HCT116 (cell line): ENCODE results near the gene HRH3. TPM values are rescaled to one million over a fixed set of nuclear protein-coding genes. Genes with fewer than 3 reads are reported as not detected.

Experiments
- ATAC-seq: fragments of 200-7000 bp; cut with Tn5 transposase; 2 replicates; pipeline ENCODE4 v1.9.1; 2020; ENCODE audit warnings: mild to moderate bottlenecking, moderate library complexity
- BruUV-seq: library from RNA; stranded (reverse); fragments of 400-500 nt; replicated peaks from 2 replicates; lab custom pipeline; 2021; lab: Mats Ljungman, UMichigan
- CTCF ChIA-PET: fragments of 300-600 bp; sonication (Branson Sonifier 250); formaldehyde crosslinking; loops from one replicate; lab custom pipeline; 2021; ENCODE audit warnings: antibody characterized with exemption; lab: Charles Lee
- POLR2A ChIA-PET: fragments of 300-600, 350-600 bp; sonication (Branson Sonifier 250); formaldehyde crosslinking; loops from one replicate; lab custom pipeline; 2021; ENCODE audit warnings: antibody characterized with exemption; lab: Charles Lee
- RAD21 ChIA-PET, 2 experiments: fragments of 300-600 bp; sonication (Branson Sonifier 250); formaldehyde crosslinking; loops; one replicate each; lab custom pipeline; 2023; ENCODE audit warnings: low total read pairs in 2 of 2; ENCODE audit not compliant: uncharacterized antibody in 2 of 2, unreplicated experiment in 2 of 2, low non-redundant PET in 1 of 2; lab: Charles Lee
- DNase-seq: peaks from one replicate; pipeline ENCODE4 v3.0.0-alpha.2; 2010; ENCODE audit warnings: low read depth, low spot score
- H2AFZ ChIP-seq: fragments of 200-600 bp; shearing (Covaris generic), sonication (generic); 2 replicates; pipeline ENCODE4 v1.6.1; 2017; ENCODE audit warnings: low read depth, mixed run types, mixed read lengths, antibody characterized with exemption, low read length; ENCODE audit not compliant: poor library complexity, severe bottlenecking
- H3K27ac ChIP-seq: 2 replicates; pipeline ENCODE4 v1.5.1; 2012; ENCODE audit warnings: low read depth, low read length
- H3K27me3 ChIP-seq: fragments of 200-600 bp; sonication (generic); 2 replicates; pipeline ENCODE4 v1.6.1; 2016; ENCODE audit warnings: mixed run types, low read length, mixed read lengths; ENCODE audit not compliant: insufficient read depth
- H3K36me3 ChIP-seq, 2 experiments: fragments of 200-500 bp in 1 of 2; fragments of 200-600 bp in 1 of 2; sonication (Bioruptor generic) in 1 of 2; sonication (generic) in 1 of 2; 2 replicates each; pipeline versions ENCODE4 v1.5.1 to v1.6.1; 2014 to 2016; ENCODE audit warnings: low read length in 2 of 2, inconsistent platforms in 1 of 2, mixed read lengths in 1 of 2, mixed run types in 1 of 2; ENCODE audit not compliant: insufficient read depth in 2 of 2, control insufficient read depth in 1 of 2
- H3K4me1 ChIP-seq, 2 experiments: fragments of 200-600 bp in 1 of 2; sonication (generic) in 1 of 2; 2 replicates each; pipeline versions ENCODE4 v1.5.1 to v1.6.1; 2012 to 2017; ENCODE audit warnings: low read length in 2 of 2, inconsistent platforms in 1 of 2, mild to moderate bottlenecking in 1 of 2, mixed read lengths in 1 of 2, mixed run types in 1 of 2, moderate library complexity in 1 of 2; ENCODE audit not compliant: insufficient read depth in 2 of 2, control insufficient read depth in 1 of 2
- H3K4me2 ChIP-seq: fragments of 200-600 bp; sonication (generic); 2 replicates; pipeline ENCODE4 v1.6.1; 2017; ENCODE audit warnings: mixed run types, low read length, mixed read lengths
- H3K4me3 ChIP-seq, 2 experiments: fragments of 200-600 bp in 1 of 2; sonication (generic) in 1 of 2; replicated peaks in 1 of 2; 2 replicates each; pipeline ENCODE4 v1.5.1; 2011 to 2016; ENCODE audit warnings: low read length in 2 of 2, control low read depth in 1 of 2, low read depth in 1 of 2, mild to moderate bottlenecking in 1 of 2, mixed read lengths in 1 of 2, mixed run types in 1 of 2
- H3K79me2 ChIP-seq: fragments of 200-600 bp; sonication (generic); 2 replicates; pipeline ENCODE4 v1.6.1; 2017; ENCODE audit warnings: mild to moderate bottlenecking, mixed run types, low read length, moderate library complexity, mixed read lengths; ENCODE audit not compliant: insufficient read depth
- H3K9ac ChIP-seq: fragments of 200-600 bp; sonication (generic); 2 replicates; pipeline ENCODE4 v1.6.1; 2016; ENCODE audit warnings: low read length, mixed read lengths
- H3K9me2 ChIP-seq: fragments of 200-600 bp; sonication (generic), shearing (Covaris generic); 2 replicates; pipeline ENCODE4 v1.6.1; 2017; ENCODE audit warnings: mixed run types, mild to moderate bottlenecking, moderate library complexity; ENCODE audit not compliant: insufficient read depth
- H3K9me3 ChIP-seq, 2 experiments: fragments of 200-500 bp in 1 of 2; fragments of 200-600 bp in 1 of 2; sonication (Bioruptor generic) in 1 of 2; sonication (generic) in 1 of 2; 2 replicates each; pipeline ENCODE4 v1.6.1; 2014 to 2017; ENCODE audit warnings: low read length in 2 of 2, mixed read lengths in 2 of 2, inconsistent platforms in 1 of 2, low read depth in 1 of 2, mild to moderate bottlenecking in 1 of 2, mixed run types in 1 of 2, moderate library complexity in 1 of 2; ENCODE audit not compliant: control insufficient read depth in 1 of 2, insufficient read depth in 1 of 2
- H4K20me1 ChIP-seq: fragments of 200-600 bp; sonication (generic), shearing (Covaris generic); 2 replicates; pipeline ENCODE4 v1.6.1; 2017; ENCODE audit warnings: mixed run types, mild to moderate bottlenecking, moderate library complexity; ENCODE audit not compliant: insufficient read depth
- ELF1 ChIP-seq: IDR thresholded peaks from 2 replicates; pipeline ENCODE4 v1.6.1; 2012; ENCODE audit warnings: low read depth, borderline replicate concordance
- EZH2 ChIP-seq: fragments of 200-600 bp; sonication (generic); IDR thresholded peaks from 2 replicates; pipeline ENCODE4 v1.6.1; 2017; ENCODE audit warnings: antibody characterized with exemption, mixed run types
- EZH2phosphoT487 ChIP-seq: fragments of 200-600 bp; IDR thresholded peaks from 2 replicates; pipeline ENCODE4 v1.6.1; 2018; ENCODE audit warnings: antibody characterized with exemption, borderline replicate concordance
- POLR2A ChIP-seq: IDR thresholded peaks from 2 replicates; pipeline ENCODE4 v1.7.0; 2011; ENCODE audit warnings: borderline replicate concordance; ENCODE audit not compliant: insufficient read depth, insufficient read length; ENCODE audit errors: extremely low read depth
- POLR2AphosphoS5 ChIP-seq: IDR thresholded peaks from 2 replicates; pipeline ENCODE4 v1.6.1; 2011; ENCODE audit warnings: mild to moderate bottlenecking, low read depth, low read length, moderate library complexity
- SP1 ChIP-seq: IDR thresholded peaks from 2 replicates; pipeline ENCODE4 v1.6.1; 2012; ENCODE audit warnings: low read depth
- SRF ChIP-seq: IDR thresholded peaks from 2 replicates; pipeline ENCODE4 v1.6.1; 2012; ENCODE audit warnings: low read depth
- YY1 ChIP-seq: IDR thresholded peaks from 2 replicates; pipeline ENCODE4 v1.6.1; 2011; ENCODE audit warnings: low read length, low read depth, moderate library complexity, mild to moderate bottlenecking; ENCODE audit not compliant: insufficient replicate concordance; ENCODE audit errors: extremely low read depth
- ZFX ChIP-seq: fragments of 450-650 bp; IDR thresholded peaks from 2 replicates; pipeline ENCODE4 v1.6.1; 2017
- intact Hi-C: fragments of 100-400 bp; cut with micrococcal nuclease; formaldehyde crosslinking; loops from 2 replicates; pipeline ENCODE4 v1.10.0; 2022
- total RNA-seq: library from RNA; stranded (reverse); gene quantifications from one replicate; pipeline ENCODE4 v1.2.1, GENCODE V29; 2021; ENCODE audit not compliant: unreplicated experiment
- TF ChIP-seq, protein P1 (sequence below): IDR thresholded peaks from 2 replicates; pipeline ENCODE4 v1.6.1; 2011; ENCODE audit warnings: mild to moderate bottlenecking, low read length, moderate library complexity; ENCODE audit not compliant: insufficient replicate concordance; ENCODE audit errors: extremely low read depth
- TF ChIP-seq, protein P2 (sequence below), 3 experiments: fragments of 200-600 bp in 1 of 3; sonication (generic) in 1 of 3; IDR thresholded peaks in 2 of 3; conservative IDR thresholded peaks in 1 of 3; 2 replicates each; pipeline ENCODE4 v1.5.1; 2012 to 2017; ENCODE audit warnings: low read depth in 2 of 3, low read length in 2 of 3, antibody characterized with exemption in 1 of 3, borderline replicate concordance in 1 of 3, control low read depth in 1 of 3, mild to moderate bottlenecking in 1 of 3, mixed read lengths in 1 of 3, mixed run types in 1 of 3, moderate library complexity in 1 of 3; ENCODE audit not compliant: insufficient read depth in 1 of 3
- TF ChIP-seq, protein P3 (sequence below): IDR thresholded peaks from 2 replicates; pipeline ENCODE4 v1.6.1; 2012
- TF ChIP-seq, protein P4 (sequence below): IDR thresholded peaks from 2 replicates; pipeline ENCODE4 v1.6.1; 2012; ENCODE audit warnings: low read depth

HRH3 gene
- total RNA-seq, 1 experiment from 2014 or later: not detected

DNA sequence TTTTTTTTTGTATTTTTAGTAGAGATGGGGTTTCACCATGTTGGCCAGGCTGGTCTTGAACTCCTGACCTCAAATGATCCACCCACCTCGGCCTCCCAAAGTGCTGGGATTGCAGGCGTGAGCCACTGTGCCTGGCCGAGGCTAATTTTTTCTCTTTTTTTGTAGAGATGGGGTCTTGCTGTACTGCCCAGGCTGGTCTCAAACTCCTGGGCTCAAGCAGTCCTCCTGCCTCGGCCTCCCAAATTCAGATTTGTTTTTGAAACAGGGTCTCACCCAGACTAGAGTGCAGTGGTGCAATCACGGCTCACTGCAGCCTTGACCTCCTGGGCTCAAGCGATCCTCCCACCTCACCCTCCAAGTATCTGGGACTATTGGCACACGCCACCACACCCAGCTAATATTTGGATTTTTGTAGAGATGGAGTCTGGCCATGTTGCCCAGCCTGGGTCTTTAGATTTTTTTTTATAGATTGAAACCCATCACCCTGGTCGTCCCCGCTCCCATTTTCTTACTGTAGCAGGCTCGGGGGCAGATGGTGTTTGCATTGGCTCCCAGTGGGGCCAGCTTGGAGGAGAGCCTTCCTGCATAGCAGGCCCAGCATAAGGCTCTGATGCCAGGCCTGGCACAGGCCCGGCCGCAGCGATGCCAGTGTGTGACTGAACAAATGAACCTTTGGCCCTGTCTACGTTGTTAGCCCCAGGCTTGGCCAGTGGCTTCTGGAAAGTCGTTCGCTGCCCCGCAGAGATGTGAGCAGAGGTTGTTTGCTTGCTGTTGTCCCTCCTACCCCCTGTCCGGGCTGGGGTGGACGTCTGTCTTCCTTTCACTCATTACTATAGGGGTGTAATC is 41.5 kb downstream of the HRH3 start (continued):
- TF ChIP-seq, protein P1, sequence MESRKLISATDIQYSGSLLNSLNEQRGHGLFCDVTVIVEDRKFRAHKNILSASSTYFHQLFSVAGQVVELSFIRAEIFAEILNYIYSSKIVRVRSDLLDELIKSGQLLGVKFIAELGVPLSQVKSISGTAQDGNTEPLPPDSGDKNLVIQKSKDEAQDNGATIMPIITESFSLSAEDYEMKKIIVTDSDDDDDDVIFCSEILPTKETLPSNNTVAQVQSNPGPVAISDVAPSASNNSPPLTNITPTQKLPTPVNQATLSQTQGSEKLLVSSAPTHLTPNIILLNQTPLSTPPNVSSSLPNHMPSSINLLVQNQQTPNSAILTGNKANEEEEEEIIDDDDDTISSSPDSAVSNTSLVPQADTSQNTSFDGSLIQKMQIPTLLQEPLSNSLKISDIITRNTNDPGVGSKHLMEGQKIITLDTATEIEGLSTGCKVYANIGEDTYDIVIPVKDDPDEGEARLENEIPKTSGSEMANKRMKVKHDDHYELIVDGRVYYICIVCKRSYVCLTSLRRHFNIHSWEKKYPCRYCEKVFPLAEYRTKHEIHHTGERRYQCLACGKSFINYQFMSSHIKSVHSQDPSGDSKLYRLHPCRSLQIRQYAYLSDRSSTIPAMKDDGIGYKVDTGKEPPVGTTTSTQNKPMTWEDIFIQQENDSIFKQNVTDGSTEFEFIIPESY: no peak
- TF ChIP-seq SP1 (no peak), ZFX (no peak), SRF (no peak), POLR2A (no peak), EZH2phosphoT487 (no peak), YY1 (no peak), EZH2 (no peak)
- TF ChIP-seq, protein P2, sequence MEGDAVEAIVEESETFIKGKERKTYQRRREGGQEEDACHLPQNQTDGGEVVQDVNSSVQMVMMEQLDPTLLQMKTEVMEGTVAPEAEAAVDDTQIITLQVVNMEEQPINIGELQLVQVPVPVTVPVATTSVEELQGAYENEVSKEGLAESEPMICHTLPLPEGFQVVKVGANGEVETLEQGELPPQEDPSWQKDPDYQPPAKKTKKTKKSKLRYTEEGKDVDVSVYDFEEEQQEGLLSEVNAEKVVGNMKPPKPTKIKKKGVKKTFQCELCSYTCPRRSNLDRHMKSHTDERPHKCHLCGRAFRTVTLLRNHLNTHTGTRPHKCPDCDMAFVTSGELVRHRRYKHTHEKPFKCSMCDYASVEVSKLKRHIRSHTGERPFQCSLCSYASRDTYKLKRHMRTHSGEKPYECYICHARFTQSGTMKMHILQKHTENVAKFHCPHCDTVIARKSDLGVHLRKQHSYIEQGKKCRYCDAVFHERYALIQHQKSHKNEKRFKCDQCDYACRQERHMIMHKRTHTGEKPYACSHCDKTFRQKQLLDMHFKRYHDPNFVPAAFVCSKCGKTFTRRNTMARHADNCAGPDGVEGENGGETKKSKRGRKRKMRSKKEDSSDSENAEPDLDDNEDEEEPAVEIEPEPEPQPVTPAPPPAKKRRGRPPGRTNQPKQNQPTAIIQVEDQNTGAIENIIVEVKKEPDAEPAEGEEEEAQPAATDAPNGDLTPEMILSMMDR (IDR thresholded peaks at IDR 0.05 in 2 of 3, conservative IDR thresholded peaks at IDR 0.05 in 1 of 3; ENCODE audit: borderline replicate concordance in 1 of 3, insufficient read depth in 1 of 3, low read depth in 2 of 3, low read length in 2 of 3): no peak

DNA sequence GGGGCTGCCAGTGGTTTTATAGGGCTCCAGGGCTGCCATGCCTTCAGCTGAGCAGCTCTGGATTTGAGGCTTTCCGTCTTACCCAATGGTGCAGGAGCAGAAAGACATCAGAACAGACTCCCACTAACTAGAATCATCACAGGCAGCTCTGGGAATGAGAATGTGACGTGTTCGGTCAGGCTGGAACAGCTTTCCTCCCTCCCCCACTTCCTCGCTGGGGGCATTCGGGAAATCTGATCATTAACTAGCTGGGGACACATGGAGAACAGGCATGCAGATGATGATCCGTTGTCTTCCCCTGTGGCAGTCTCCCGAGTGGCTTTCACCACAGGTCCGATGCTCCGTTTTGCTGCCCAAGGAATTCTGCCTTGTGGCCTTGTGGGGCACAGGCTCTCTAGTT is 42.8 kb downstream of the HRH3 start:
- RAD21 ChIA-PET: no interaction called here
- no peaks in the 10 kb centered on the region for H4K20me1 ChIP-seq
- no peaks in the 10 kb centered on the region for H3K9me2 ChIP-seq
- BruUV-seq: no TSS peak
- DNase-seq (no peak), ATAC-seq (no peak)
- no peak overlapping the region for H3K9ac ChIP-seq
- intact Hi-C loops: no loop called here
- H3K4me3 ChIP-seq: no peak overlapping the region
- no peak overlapping the region for H3K4me2 ChIP-seq
- no peak overlapping the region for H2AFZ ChIP-seq
- H3K27ac ChIP-seq: no peak overlapping the region
- CTCF ChIA-PET: no interaction called here
- no peaks in the 10 kb centered on the region for H3K9me3 ChIP-seq
- POLR2A ChIA-PET: no interaction called here
- H3K36me3 ChIP-seq: peaks cover 2 to 8% of the 10 kb centered on the region in 2 experiments; a peak in 3 of 4 replicates
- H3K27me3 ChIP-seq: no peaks in the 10 kb centered on the region
- peaks cover 2 to 6% of the 10 kb centered on the region in 2 experiments; a peak in 2 of 4 replicates for H3K4me1 ChIP-seq
- peaks cover 7% of the 10 kb centered on the region; the same call in 1 of the 2 replicates for H3K79me2 ChIP-seq
- TF ChIP-seq, protein P1: no peak
- TF ChIP-seq POLR2AphosphoS5 (no peak), ELF1 (no peak)
- TF ChIP-seq, protein P3, sequence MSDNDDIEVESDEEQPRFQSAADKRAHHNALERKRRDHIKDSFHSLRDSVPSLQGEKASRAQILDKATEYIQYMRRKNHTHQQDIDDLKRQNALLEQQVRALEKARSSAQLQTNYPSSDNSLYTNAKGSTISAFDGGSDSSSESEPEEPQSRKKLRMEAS: no peak
- TF ChIP-seq, protein P4, sequence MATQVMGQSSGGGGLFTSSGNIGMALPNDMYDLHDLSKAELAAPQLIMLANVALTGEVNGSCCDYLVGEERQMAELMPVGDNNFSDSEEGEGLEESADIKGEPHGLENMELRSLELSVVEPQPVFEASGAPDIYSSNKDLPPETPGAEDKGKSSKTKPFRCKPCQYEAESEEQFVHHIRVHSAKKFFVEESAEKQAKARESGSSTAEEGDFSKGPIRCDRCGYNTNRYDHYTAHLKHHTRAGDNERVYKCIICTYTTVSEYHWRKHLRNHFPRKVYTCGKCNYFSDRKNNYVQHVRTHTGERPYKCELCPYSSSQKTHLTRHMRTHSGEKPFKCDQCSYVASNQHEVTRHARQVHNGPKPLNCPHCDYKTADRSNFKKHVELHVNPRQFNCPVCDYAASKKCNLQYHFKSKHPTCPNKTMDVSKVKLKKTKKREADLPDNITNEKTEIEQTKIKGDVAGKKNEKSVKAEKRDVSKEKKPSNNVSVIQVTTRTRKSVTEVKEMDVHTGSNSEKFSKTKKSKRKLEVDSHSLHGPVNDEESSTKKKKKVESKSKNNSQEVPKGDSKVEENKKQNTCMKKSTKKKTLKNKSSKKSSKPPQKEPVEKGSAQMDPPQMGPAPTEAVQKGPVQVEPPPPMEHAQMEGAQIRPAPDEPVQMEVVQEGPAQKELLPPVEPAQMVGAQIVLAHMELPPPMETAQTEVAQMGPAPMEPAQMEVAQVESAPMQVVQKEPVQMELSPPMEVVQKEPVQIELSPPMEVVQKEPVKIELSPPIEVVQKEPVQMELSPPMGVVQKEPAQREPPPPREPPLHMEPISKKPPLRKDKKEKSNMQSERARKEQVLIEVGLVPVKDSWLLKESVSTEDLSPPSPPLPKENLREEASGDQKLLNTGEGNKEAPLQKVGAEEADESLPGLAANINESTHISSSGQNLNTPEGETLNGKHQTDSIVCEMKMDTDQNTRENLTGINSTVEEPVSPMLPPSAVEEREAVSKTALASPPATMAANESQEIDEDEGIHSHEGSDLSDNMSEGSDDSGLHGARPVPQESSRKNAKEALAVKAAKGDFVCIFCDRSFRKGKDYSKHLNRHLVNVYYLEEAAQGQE: no peak
